Epithelial cell of alveolus of lung (primary cell): ENCODE measurements around the gene GUCY1A1. TPM values are rescaled to one million over a fixed set of nuclear protein-coding genes. Genes with fewer than 3 reads are reported as not detected.

ENCODE experiments used
- total RNA-seq: library from RNA; depleted of rRNA; stranded (reverse); fragments of >200 nt; gene quantifications from 2 replicates; pipeline ENCODE4 v1.2.1, GENCODE V29; 2015

Gene GUCY1A1, protein sequence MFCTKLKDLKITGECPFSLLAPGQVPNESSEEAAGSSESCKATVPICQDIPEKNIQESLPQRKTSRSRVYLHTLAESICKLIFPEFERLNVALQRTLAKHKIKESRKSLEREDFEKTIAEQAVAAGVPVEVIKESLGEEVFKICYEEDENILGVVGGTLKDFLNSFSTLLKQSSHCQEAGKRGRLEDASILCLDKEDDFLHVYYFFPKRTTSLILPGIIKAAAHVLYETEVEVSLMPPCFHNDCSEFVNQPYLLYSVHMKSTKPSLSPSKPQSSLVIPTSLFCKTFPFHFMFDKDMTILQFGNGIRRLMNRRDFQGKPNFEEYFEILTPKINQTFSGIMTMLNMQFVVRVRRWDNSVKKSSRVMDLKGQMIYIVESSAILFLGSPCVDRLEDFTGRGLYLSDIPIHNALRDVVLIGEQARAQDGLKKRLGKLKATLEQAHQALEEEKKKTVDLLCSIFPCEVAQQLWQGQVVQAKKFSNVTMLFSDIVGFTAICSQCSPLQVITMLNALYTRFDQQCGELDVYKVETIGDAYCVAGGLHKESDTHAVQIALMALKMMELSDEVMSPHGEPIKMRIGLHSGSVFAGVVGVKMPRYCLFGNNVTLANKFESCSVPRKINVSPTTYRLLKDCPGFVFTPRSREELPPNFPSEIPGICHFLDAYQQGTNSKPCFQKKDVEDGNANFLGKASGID
- total RNA-seq, result 0.39 and 4.2 TPM in 2 replicates

DNA sequence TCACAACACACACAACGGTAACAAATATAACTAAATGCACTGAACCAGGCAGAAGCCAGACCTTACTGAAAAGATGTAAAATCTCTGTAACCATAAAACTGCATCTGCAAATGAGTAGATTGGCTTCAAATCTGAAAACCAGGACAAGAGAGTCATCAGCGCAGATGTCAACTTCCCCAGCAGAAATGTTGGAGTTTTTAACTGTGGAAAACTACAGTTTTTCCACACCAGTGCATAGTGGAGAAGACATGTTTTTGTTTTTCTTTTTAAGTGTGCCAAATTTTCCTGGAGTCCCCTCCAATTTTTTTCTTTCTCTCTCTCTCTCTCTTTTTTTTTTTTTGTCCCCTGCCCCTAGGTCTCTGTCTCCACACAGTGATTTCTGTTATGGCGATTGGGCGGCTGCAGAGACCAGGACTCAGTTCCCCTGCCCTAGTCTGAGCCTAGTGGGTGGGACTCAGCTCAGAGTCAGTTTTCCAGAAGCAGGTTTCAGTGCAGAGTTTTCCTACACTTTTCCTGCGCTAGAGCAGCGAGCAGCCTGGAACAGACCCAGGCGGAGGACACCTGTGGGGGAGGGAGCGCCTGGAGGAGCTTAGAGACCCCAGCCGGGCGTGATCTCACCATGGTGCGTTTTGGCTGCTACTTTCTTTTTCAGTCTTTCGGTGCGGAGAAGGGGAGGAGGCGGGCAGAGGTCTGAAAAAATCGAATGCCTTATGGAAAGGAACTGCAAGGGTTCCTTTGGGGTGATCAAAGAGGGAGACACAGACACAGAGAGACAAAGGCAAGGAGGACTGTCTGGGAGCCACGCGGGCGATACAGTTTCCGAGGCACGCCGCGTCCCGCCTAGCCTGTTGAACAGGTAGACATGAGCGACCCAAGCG is at the start of gene GUCY1A1:
Gene GUCY1A1 (plus strand): TSS at position 505 of the 878 bp plus-strand sequence. CDS start 30,020 bp downstream, outside the sequence.

DNA sequence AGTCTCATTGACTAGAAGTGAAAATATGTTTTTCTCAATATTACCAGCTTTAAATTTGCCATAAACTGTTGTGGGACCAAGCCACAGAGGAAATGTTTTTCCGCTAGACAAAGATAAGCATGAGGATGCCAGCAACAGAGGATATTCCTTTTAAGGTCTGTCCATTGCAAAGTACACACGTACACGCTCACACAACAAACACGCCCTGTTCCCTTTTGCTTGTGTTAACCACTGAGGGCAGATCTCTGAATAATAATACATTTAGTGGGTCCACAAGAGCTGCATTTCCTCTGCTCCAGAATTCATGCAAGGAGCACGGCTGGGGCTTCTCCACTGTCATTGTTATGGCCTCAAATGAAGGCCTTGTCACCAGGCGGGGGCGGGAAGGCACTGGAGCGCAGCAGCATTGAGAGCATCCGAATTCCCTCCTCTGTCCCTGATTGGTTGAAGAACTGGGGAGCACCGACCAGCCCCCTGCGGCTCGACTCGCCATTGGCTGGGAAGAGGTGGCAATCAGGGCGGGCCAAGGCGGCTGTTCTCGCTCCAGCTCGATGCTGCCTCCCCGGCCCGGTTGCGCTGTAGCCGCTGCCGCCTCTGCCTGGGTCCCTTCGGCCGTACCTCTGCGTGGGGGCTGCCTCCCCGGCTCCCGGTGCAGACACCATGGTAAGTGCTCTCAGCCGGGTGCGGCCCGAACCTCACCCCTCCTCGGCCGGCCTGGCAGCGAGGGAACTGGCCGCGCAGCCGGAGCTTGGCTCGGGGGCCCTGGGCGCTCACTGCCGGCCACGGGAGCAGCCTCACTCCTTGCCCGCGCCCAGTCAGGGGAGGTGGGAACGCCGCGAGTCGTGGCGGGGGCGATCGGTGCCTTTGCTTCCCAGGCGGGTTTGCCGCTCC is 92.1 kb downstream of the GUCY1A1 start, which contains the start of gene GUCY1B1:
Gene GUCY1B1 (plus strand): TSS at position 541 of the 891 bp plus-strand sequence. CDS start 120 bp downstream, at position 661.

Other genes with a start within 250 kb of the GUCY1A1 start
- 8.1 and 20.5 TPM in 2 replicates for gene GUCY1B1, start 92.2 kb downstream of the GUCY1A1 start, total RNA-seq
- not detected in 2 replicates for gene ASIC5, start 199.4 kb downstream of the GUCY1A1 start, total RNA-seq
- gene TDO2, start 236.8 kb downstream of the GUCY1A1 start, total RNA-seq, result 0.78 and 1.3 TPM in 2 replicates